ENCODE results near the gene MGAT5. TPM values are rescaled to one million over a fixed set of nuclear protein-coding genes. Genes with fewer than 3 reads are reported as not detected.
A peak's percentile ranks its signal among the peaks of the same experiment; 100 is the strongest.

MGAT5 gene
- total and polyA plus RNA-seq, 4 donors: 3.6 to 53.7 (median 31.3) TPM

- no peak for TF ChIP-seq CTCF (IDR thresholded peaks at IDR 0.05; ENCODE audit: control extremely low read depth, extremely low read depth)
- ATAC-seq (ENCODE audit: insufficient read depth, low FRiP score) (no peak), DNase-seq (no peak)
- Histone ChIP-seq H3K27ac (ENCODE audit: low read depth in 1 of 2, low read length in 1 of 2) (no peak overlapping the region), H3K27me3 (ENCODE audit: control insufficient read depth in 3 of 3, insufficient read depth in 3 of 3, low read length in 2 of 3) (no peaks in the 10 kb centered on the region), H3K9me3 (ENCODE audit: control insufficient read depth in 4 of 4, insufficient read depth in 3 of 4, low read length in 3 of 4) (no peaks in the 10 kb centered on the region), H3K4me3 (no peak overlapping the region), H3K36me3 (ENCODE audit: control insufficient read depth in 4 of 4, insufficient read depth in 4 of 4, low read length in 4 of 4) (peaks cover 0 to 5% (median 1%) of the 10 kb centered on the region in 4 donors), H3K4me1 (ENCODE audit: control insufficient read depth in 5 of 5, insufficient read depth in 5 of 5, low read length in 5 of 5) (peaks cover 0 to 22% (median 6%) of the 10 kb centered on the region in 5 donors), H3K9ac (ENCODE audit: insufficient read depth in 1 of 2, low read length in 2 of 2) (no peak overlapping the region)
- 79 to 80% methylated on average over 6 of the region's 6 CpGs for WGBS, 2 donors
Measured at GRCh38 chr2:134398300-134398699, 144.4 kb downstream of the MGAT5 start.

GRCh38 chr2:134399096-134399495 is 145.2 kb downstream of the MGAT5 start:
- Histone ChIP-seq H3K27ac (ENCODE audit: low read depth in 1 of 2, low read length in 1 of 2) (no peak overlapping the region), H3K4me3 (no peak overlapping the region), H3K4me1 (ENCODE audit: control insufficient read depth in 5 of 5, insufficient read depth in 5 of 5, low read length in 5 of 5) (peaks cover 0 to 22% (median 6%) of the 10 kb centered on the region in 5 donors), H3K36me3 (ENCODE audit: control insufficient read depth in 4 of 4, insufficient read depth in 4 of 4, low read length in 4 of 4) (peaks cover 0 to 10% (median 1%) of the 10 kb centered on the region in 4 donors), H3K9ac (ENCODE audit: insufficient read depth in 1 of 2, low read length in 2 of 2) (no peak overlapping the region), H3K27me3 (ENCODE audit: control insufficient read depth in 3 of 3, insufficient read depth in 3 of 3, low read length in 2 of 3) (no peaks in the 10 kb centered on the region), H3K9me3 (ENCODE audit: control insufficient read depth in 4 of 4, insufficient read depth in 3 of 4, low read length in 3 of 4) (no peaks in the 10 kb centered on the region)
- DNase-seq (no peak), ATAC-seq (ENCODE audit: insufficient read depth, low FRiP score) (no peak)
- WGBS, 2 donors: 61 to 82% methylated on average over 2 of the region's 2 CpGs
- no peak for TF ChIP-seq CTCF (IDR thresholded peaks at IDR 0.05; ENCODE audit: control extremely low read depth, extremely low read depth)

- H3K27ac ChIP-seq (ENCODE audit: low read depth in 1 of 2, low read length in 1 of 2): peak overlapping the region; percentile 42 to 70
- 73 to 84% methylated on average over 5 of the region's 5 CpGs for WGBS, 2 donors
- peaks cover 0 to 10% (median 1%) of the 10 kb centered on the region in 4 donors for H3K36me3 ChIP-seq (ENCODE audit: control insufficient read depth in 4 of 4, insufficient read depth in 4 of 4, low read length in 4 of 4)
- H3K4me1 ChIP-seq (ENCODE audit: control insufficient read depth in 5 of 5, insufficient read depth in 5 of 5, low read length in 5 of 5): peaks cover 0 to 22% (median 6%) of the 10 kb centered on the region in 5 donors
- ATAC-seq (ENCODE audit: insufficient read depth, low FRiP score) (no peak), DNase-seq (peak in 1 of 3 donors; percentile 11)
- no peaks in the 10 kb centered on the region for H3K9me3 ChIP-seq (ENCODE audit: control insufficient read depth in 4 of 4, insufficient read depth in 3 of 4, low read length in 3 of 4)
- no peak overlapping the region for H3K9ac ChIP-seq (ENCODE audit: insufficient read depth in 1 of 2, low read length in 2 of 2)
- H3K27me3 ChIP-seq (ENCODE audit: control insufficient read depth in 3 of 3, insufficient read depth in 3 of 3, low read length in 2 of 3): no peaks in the 10 kb centered on the region
- TF ChIP-seq CTCF (IDR thresholded peaks at IDR 0.05; ENCODE audit: control extremely low read depth, extremely low read depth): no peak
- no peak overlapping the region for H3K4me3 ChIP-seq
Measured at GRCh38 chr2:134401081-134401497, 147.2 kb downstream of the MGAT5 start.

- H3K4me1 ChIP-seq (ENCODE audit: control insufficient read depth in 5 of 5, insufficient read depth in 5 of 5, low read length in 5 of 5): peaks cover 0 to 22% (median 6%) of the 10 kb centered on the region in 5 donors
- no peak for ATAC-seq (ENCODE audit: insufficient read depth, low FRiP score)
- 14 to 50% methylated on average over 2 of the region's 2 CpGs for WGBS, 2 donors
Measured at GRCh38 chr2:134401789-134402188, 147.9 kb downstream of the MGAT5 start.

More at GRCh38 chr2:134401789-134402188, 147.9 kb downstream of the MGAT5 start:
- no peak for DNase-seq
- H3K27me3 ChIP-seq (ENCODE audit: control insufficient read depth in 3 of 3, insufficient read depth in 3 of 3, low read length in 2 of 3): no peaks in the 10 kb centered on the region
- H3K9ac ChIP-seq (ENCODE audit: insufficient read depth in 1 of 2, low read length in 2 of 2): no peak overlapping the region
- peaks cover 0 to 10% (median 1%) of the 10 kb centered on the region in 4 donors for H3K36me3 ChIP-seq (ENCODE audit: control insufficient read depth in 4 of 4, insufficient read depth in 4 of 4, low read length in 4 of 4)
- no peaks in the 10 kb centered on the region for H3K9me3 ChIP-seq (ENCODE audit: control insufficient read depth in 4 of 4, insufficient read depth in 3 of 4, low read length in 3 of 4)
- H3K4me3 ChIP-seq: no peak overlapping the region
- TF ChIP-seq CTCF (IDR thresholded peaks at IDR 0.05; ENCODE audit: control extremely low read depth, extremely low read depth): no peak
- H3K27ac ChIP-seq (ENCODE audit: low read depth in 1 of 2, low read length in 1 of 2): peak overlapping the region in 1 of 2 donors; percentile 70
